Endothelial cell of umbilical vein (primary cell): ENCODE measurements around the gene DCUN1D1. TPM values are rescaled to one million over a fixed set of nuclear protein-coding genes. Genes with fewer than 3 reads are reported as not detected.

Experiments
- BruUV-seq: library from RNA; stranded (reverse); fragments of 400-500 nt; replicated peaks from 2 replicates; lab custom pipeline; 2021; lab: Mats Ljungman, UMichigan
- CTCF ChIA-PET: fragments of 300-600, 350-600 bp; sonication (Branson Sonifier 250); formaldehyde crosslinking; loops from one replicate; lab custom pipeline; 2021; ENCODE audit warnings: antibody characterized with exemption, inconsistent platforms; lab: Charles Lee
- POLR2A ChIA-PET: fragments of 300-600, 350-600 bp; sonication (Branson Sonifier 250); formaldehyde crosslinking; loops from one replicate; lab custom pipeline; 2021; ENCODE audit warnings: antibody characterized with exemption, inconsistent platforms; lab: Charles Lee
- DNase-seq: peaks from one replicate; pipeline ENCODE4 v3.0.0-alpha.2; 2011; ENCODE audit warnings: low read depth, low spot score
- FAIRE-seq: peaks from 2 replicates; lab custom pipeline; 2011; peaks lifted over from hg19 to GRCh38; lab: Jason Lieb, UNC
- H2AFZ ChIP-seq: 2 replicates; pipeline ENCODE4 v1.6.0; 2012; ENCODE audit warnings: low read depth, low read length, control low read depth, inconsistent platforms
- H3K27ac ChIP-seq: 2 replicates; pipeline ENCODE4 v1.5.1; 2011; ENCODE audit warnings: low read depth, mild to moderate bottlenecking, control low read depth, low read length, moderate library complexity; ENCODE audit not compliant: insufficient read depth
- H3K27me3 ChIP-seq, 2 experiments: 2 replicates each; pipeline versions ENCODE4 v1.6.0 to v1.6.1; 2011; ENCODE audit warnings: low read length in 2 of 2, mixed read lengths in 1 of 2; ENCODE audit not compliant: control insufficient read depth in 2 of 2, insufficient read depth in 2 of 2
- H3K36me3 ChIP-seq, 2 experiments: 2 replicates in 1 of 2; 3 replicates in 1 of 2; pipeline ENCODE4 v1.5.1; 2011; ENCODE audit warnings: low read length in 2 of 2, mild to moderate bottlenecking in 1 of 2, moderate library complexity in 1 of 2; ENCODE audit not compliant: control insufficient read depth in 2 of 2, insufficient read depth in 2 of 2; ENCODE audit errors: extremely low read depth in 1 of 2
- H3K4me1 ChIP-seq: 3 replicates; pipeline ENCODE4 v1.5.1; 2011; ENCODE audit warnings: mild to moderate bottlenecking, low read length; ENCODE audit not compliant: control insufficient read depth, insufficient read depth; ENCODE audit errors: extremely low read depth
- H3K4me2 ChIP-seq: 2 replicates; pipeline ENCODE4 v1.6.1; 2011; ENCODE audit warnings: low read length, control low read depth, mixed read lengths; ENCODE audit not compliant: insufficient read depth
- H3K4me3 ChIP-seq, 3 experiments: fragments of 200-600 bp in 1 of 3; sonication (generic), shearing (Covaris generic) in 1 of 3; replicated peaks in 1 of 3; 2 replicates each; pipeline ENCODE4 v1.5.1; 2011 to 2016; ENCODE audit warnings: control low read depth in 3 of 3, low read length in 3 of 3, mild to moderate bottlenecking in 2 of 3, inconsistent platforms in 1 of 3, low read depth in 1 of 3, moderate library complexity in 1 of 3; ENCODE audit not compliant: insufficient read depth in 1 of 3
- H3K79me2 ChIP-seq: 2 replicates; pipeline ENCODE4 v1.6.0; 2012; ENCODE audit warnings: low read length, inconsistent platforms; ENCODE audit not compliant: control insufficient read depth, insufficient read depth
- H3K9ac ChIP-seq: replicated peaks from 2 replicates; pipeline ENCODE3; 2011; ENCODE audit warnings: low read length, control low read depth; ENCODE audit not compliant: insufficient read depth; ENCODE audit errors: extremely low read depth
- H3K9me1 ChIP-seq: replicated peaks from 3 replicates; pipeline ENCODE4 v1.6.0; 2011; ENCODE audit warnings: mild to moderate bottlenecking, low read length; ENCODE audit not compliant: control insufficient read depth, insufficient read depth; ENCODE audit errors: extremely low read depth
- H3K9me3 ChIP-seq: replicated peaks from 2 replicates; pipeline ENCODE4 v1.5.1; 2012; ENCODE audit warnings: low read length, inconsistent platforms; ENCODE audit not compliant: control insufficient read depth, insufficient read depth
- H4K20me1 ChIP-seq: replicated peaks from 2 replicates; pipeline ENCODE3; 2011; ENCODE audit warnings: mild to moderate bottlenecking, low read length; ENCODE audit not compliant: control insufficient read depth, insufficient read depth; ENCODE audit errors: extremely low read depth
- EZH2 ChIP-seq: IDR thresholded peaks from 2 replicates; pipeline ENCODE4 v1.6.1; 2012; ENCODE audit warnings: borderline replicate concordance, low read depth, mild to moderate bottlenecking, moderate library complexity, low read length, inconsistent platforms; ENCODE audit not compliant: severe bottlenecking
- FOS ChIP-seq: IDR thresholded peaks from 2 replicates; pipeline ENCODE4 v1.6.1; 2011; ENCODE audit warnings: mild to moderate bottlenecking, low read length, moderate library complexity, borderline replicate concordance; ENCODE audit not compliant: insufficient read depth
- GATA2 ChIP-seq: IDR thresholded peaks from 2 replicates; pipeline ENCODE4 v1.7.0; 2011; ENCODE audit warnings: low read depth, mild to moderate bottlenecking, moderate library complexity, mixed read lengths, low read length; ENCODE audit not compliant: insufficient read length, insufficient read depth
- JUN ChIP-seq: IDR thresholded peaks from 2 replicates; pipeline ENCODE4 v1.6.1; 2011; ENCODE audit warnings: borderline replicate concordance, low read depth; ENCODE audit not compliant: insufficient read length, insufficient read depth
- MYC ChIP-seq: IDR thresholded peaks from one replicate; pipeline ENCODE4 v1.6.1; 2011; ENCODE audit warnings: mild to moderate bottlenecking, low read depth, low read length
- POLR2A ChIP-seq: IDR thresholded peaks from 2 replicates; pipeline ENCODE4 v1.6.1; 2012; ENCODE audit warnings: low read depth, mild to moderate bottlenecking, control low read depth, low read length
- dilution Hi-C: fragments of 300-500 bp; cut with MboI; formaldehyde crosslinking; loops from one replicate; pipeline ENCODE4 v1.15.0; 2019; ENCODE audit warnings: low sequenced_read_pairs; ENCODE audit not compliant: extremely low pct_ligation_motif_present
- intact Hi-C: fragments of 100-400 bp; cut with micrococcal nuclease; formaldehyde crosslinking; loops from one replicate; pipeline ENCODE4 v1.10.0; 2022
- polyA plus RNA-seq, 4 experiments: library from polyadenylated mRNA; depleted of rRNA in 3 of 4; stranded (reverse) in 3 of 4; unstranded in 1 of 4; fragments of >200 nt; gene quantifications; 2 replicates each; pipeline versions ENCODE4 v1.2.1 to v1.2.3, GENCODE V29; 2011 to 2012; ENCODE audit warnings: missing spikeins in 1 of 4
- total RNA-seq: library from RNA; stranded (reverse); gene quantifications from 2 replicates; pipeline ENCODE4 v1.2.3, GENCODE V29; 2021
- TF ChIP-seq, protein P1 (sequence below), 2 donors: IDR thresholded peaks; 1 replicate in 1 of 2; 2 replicates in 1 of 2; pipeline ENCODE4 v1.5.1; 2011; ENCODE audit warnings: low read length in 2 of 2, mild to moderate bottlenecking in 2 of 2, moderate library complexity in 2 of 2, control low read depth in 1 of 2, inconsistent platforms in 1 of 2, low read depth in 1 of 2; ENCODE audit not compliant: insufficient read depth in 1 of 2; ENCODE audit errors: extremely low read depth in 1 of 2
- TF ChIP-seq, protein P2 (sequence below): IDR thresholded peaks from 2 replicates; pipeline ENCODE4 v1.6.1; 2011; ENCODE audit not compliant: insufficient read depth, insufficient read length

Gene DCUN1D1
- total and polyA plus RNA-seq, 2 donors (not counting 3 experiments of a cell fraction or from before 2014, with no cell fraction given): 4.9 to 41.3 TPM

DNA sequence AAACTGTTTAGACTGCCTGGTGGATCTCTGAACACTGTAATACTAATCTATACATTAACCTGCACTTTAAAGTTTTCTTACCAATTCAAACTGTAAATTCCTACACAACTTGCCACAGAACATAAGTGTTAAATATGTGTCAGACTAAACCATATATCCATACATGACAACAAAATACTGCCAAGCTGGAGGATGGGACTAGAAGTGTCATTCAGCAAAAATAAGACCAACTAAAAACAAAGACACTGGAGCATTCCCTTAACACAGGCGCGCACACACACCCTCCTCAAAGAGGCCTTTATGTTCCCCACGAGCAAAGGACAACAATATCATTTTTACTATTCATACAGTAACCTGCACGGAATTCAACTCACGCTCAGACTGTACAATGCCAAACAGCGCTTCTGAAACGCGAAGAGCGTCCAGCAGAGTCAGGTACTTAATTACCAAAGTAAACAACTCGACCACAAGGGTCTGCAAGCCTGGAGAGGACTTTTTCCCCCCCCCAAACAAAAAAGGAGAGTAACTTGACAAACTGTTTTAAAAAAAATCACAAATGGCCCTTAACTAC, 1.1 kb downstream of the DCUN1D1 start:
- no peak overlapping the region for H2AFZ ChIP-seq
- BruUV-seq: TSS peak; percentile 60
- peak overlapping the region; percentile 71 to 98 (median 93) for H3K4me3 ChIP-seq
- no peaks in the 10 kb centered on the region for H3K27me3 ChIP-seq
- peaks cover 15% of the 10 kb centered on the region for H3K4me1 ChIP-seq
- dilution Hi-C loops: no loop called here
- peak overlapping the region; percentile 98 for H3K4me2 ChIP-seq
- H4K20me1 ChIP-seq: peaks cover 2% of the 10 kb centered on the region
- H3K9ac ChIP-seq: peak overlapping the region; percentile 84
- intact Hi-C loops: no loop called here
- DNase-seq (peak; percentile 34), FAIRE-seq (peak; percentile 52)
- POLR2A ChIA-PET: interaction anchor here (0.7 kb wide), 1 partner anchor 11 kb away, joined by 3 read pairs; no protein-coding TSS in a partner anchor
- CTCF ChIA-PET: interaction anchor here (1.1 kb wide), 2 partner anchors 23 to 70 kb away, joined by 3 read pairs; no protein-coding TSS in a partner anchor
- no peak for TF ChIP-seq POLR2A
- TF ChIP-seq, protein P1, sequence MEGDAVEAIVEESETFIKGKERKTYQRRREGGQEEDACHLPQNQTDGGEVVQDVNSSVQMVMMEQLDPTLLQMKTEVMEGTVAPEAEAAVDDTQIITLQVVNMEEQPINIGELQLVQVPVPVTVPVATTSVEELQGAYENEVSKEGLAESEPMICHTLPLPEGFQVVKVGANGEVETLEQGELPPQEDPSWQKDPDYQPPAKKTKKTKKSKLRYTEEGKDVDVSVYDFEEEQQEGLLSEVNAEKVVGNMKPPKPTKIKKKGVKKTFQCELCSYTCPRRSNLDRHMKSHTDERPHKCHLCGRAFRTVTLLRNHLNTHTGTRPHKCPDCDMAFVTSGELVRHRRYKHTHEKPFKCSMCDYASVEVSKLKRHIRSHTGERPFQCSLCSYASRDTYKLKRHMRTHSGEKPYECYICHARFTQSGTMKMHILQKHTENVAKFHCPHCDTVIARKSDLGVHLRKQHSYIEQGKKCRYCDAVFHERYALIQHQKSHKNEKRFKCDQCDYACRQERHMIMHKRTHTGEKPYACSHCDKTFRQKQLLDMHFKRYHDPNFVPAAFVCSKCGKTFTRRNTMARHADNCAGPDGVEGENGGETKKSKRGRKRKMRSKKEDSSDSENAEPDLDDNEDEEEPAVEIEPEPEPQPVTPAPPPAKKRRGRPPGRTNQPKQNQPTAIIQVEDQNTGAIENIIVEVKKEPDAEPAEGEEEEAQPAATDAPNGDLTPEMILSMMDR (IDR thresholded peaks at IDR 0.05; ENCODE audit: extremely low read depth in 1 of 2, insufficient read depth in 1 of 2, low read depth in 1 of 2, low read length in 2 of 2): no peak
- TF ChIP-seq, protein P2, sequence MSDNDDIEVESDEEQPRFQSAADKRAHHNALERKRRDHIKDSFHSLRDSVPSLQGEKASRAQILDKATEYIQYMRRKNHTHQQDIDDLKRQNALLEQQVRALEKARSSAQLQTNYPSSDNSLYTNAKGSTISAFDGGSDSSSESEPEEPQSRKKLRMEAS: no peak
- no peak for TF ChIP-seq EZH2
- no peak for TF ChIP-seq JUN
- TF ChIP-seq GATA2: no peak
- TF ChIP-seq FOS: no peak
- no peak for TF ChIP-seq MYC
- H3K27ac ChIP-seq: no peak overlapping the region
- H3K9me1 ChIP-seq: no peaks in the 10 kb centered on the region
- peaks cover 52% of the 10 kb centered on the region for H3K79me2 ChIP-seq
- no peaks in the 10 kb centered on the region for H3K9me3 ChIP-seq
- H3K36me3 ChIP-seq: no peaks in the 10 kb centered on the region
